Activated CD8-positive, alpha-beta T cell treated with anti-CD3 and anti-CD28 coated beads for 36 hours (primary cell): Measurements from ENCODE around the gene NOX1. TPM values are rescaled to one million over a fixed set of nuclear protein-coding genes. Genes with fewer than 3 reads are reported as not detected.
A peak's percentile ranks its signal among the peaks of the same experiment; 100 is the strongest.

Experiments used
- ATAC-seq: fragments of 200-7000 bp; cut with Tn5 transposase; one replicate; pipeline ENCODE4 v1.10.0; 2021; ENCODE audit warnings: mild to moderate bottlenecking, moderate library complexity
- CTCF ChIA-PET: fragments of 350-600 bp; sonication (Branson Sonifier 250); formaldehyde crosslinking; loops from one replicate; lab custom pipeline; 2021; ENCODE audit warnings: antibody characterized with exemption; lab: Charles Lee
- POLR2A ChIA-PET: fragments of 350-600 bp; sonication (Branson Sonifier 250); formaldehyde crosslinking; loops from one replicate; lab custom pipeline; 2021; ENCODE audit warnings: antibody characterized with exemption; lab: Charles Lee
- DNase-seq: peaks from one replicate; pipeline ENCODE4 v3.0.0-alpha.2; 2020
- H3K27ac Mint-ChIP-seq: one replicate; pipeline ENCODE4 v1.8.0; 2021; ENCODE audit warnings: mild to moderate bottlenecking, mixed read lengths
- H3K27me3 Mint-ChIP-seq: one replicate; pipeline ENCODE4 v1.8.0; 2021; ENCODE audit warnings: mixed read lengths
- H3K36me3 Mint-ChIP-seq: one replicate; pipeline ENCODE4 v1.8.0; 2021; ENCODE audit warnings: low read depth, mixed read lengths
- H3K4me1 Mint-ChIP-seq: one replicate; pipeline ENCODE4 v1.8.0; 2021; ENCODE audit warnings: low read depth, mixed read lengths
- H3K4me3 Mint-ChIP-seq: one replicate; pipeline ENCODE4 v1.8.0; 2021; ENCODE audit warnings: mild to moderate bottlenecking, moderate library complexity, mixed read lengths
- H3K9me3 Mint-ChIP-seq: one replicate; pipeline ENCODE4 v1.8.0; 2021; ENCODE audit warnings: mixed read lengths
- intact Hi-C: fragments of 100-400 bp; cut with micrococcal nuclease; formaldehyde crosslinking; loops from one replicate; pipeline ENCODE4 v1.10.0; 2022
- total RNA-seq, 2 experiments: library from RNA; stranded (reverse); gene quantifications; one replicate each; pipeline ENCODE4 v1.2.3, GENCODE V29; 2021
- TF ChIP-seq, protein P1 (sequence below): fragments of 200-600 bp; IDR thresholded peaks from one replicate; pipeline ENCODE4 v1.8.0; 2022; ENCODE audit warnings: antibody characterized with exemption, mild to moderate bottlenecking

Gene NOX1
- total RNA-seq, 2 experiments from 2014 or later, result not detected

DNA sequence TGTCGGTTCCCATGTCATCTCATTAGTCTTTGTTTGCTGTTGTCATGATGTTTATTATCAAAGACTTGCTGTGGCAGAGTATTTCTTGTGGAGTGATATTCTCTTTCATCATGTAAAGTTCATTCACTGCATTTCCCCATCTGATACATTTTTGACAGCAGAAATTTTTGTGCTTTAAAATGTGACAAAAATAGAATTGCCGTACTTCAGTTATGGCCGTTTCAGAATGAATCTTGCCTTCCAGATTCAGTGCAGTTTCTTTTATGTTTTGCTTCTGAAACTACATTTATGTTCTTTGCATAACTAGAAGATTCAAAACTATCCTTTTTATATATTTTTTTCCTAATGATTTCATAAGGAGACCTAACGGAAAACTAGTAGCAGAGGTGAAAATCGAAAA, 44.0 kb downstream of the NOX1 start:
- H3K27ac Mint-ChIP-seq, result peak overlapping the region; percentile 97
- DNase-seq (no peak), ATAC-seq (peak; percentile 7)
- CTCF ChIA-PET, result no interaction called here
- no peaks in the 10 kb centered on the region for H3K27me3 Mint-ChIP-seq
- peak overlapping the region; percentile 62 for H3K4me3 Mint-ChIP-seq
- no peaks in the 10 kb centered on the region for H3K9me3 Mint-ChIP-seq
- peaks cover 50% of the 10 kb centered on the region for H3K36me3 Mint-ChIP-seq
- TF ChIP-seq, protein P1, sequence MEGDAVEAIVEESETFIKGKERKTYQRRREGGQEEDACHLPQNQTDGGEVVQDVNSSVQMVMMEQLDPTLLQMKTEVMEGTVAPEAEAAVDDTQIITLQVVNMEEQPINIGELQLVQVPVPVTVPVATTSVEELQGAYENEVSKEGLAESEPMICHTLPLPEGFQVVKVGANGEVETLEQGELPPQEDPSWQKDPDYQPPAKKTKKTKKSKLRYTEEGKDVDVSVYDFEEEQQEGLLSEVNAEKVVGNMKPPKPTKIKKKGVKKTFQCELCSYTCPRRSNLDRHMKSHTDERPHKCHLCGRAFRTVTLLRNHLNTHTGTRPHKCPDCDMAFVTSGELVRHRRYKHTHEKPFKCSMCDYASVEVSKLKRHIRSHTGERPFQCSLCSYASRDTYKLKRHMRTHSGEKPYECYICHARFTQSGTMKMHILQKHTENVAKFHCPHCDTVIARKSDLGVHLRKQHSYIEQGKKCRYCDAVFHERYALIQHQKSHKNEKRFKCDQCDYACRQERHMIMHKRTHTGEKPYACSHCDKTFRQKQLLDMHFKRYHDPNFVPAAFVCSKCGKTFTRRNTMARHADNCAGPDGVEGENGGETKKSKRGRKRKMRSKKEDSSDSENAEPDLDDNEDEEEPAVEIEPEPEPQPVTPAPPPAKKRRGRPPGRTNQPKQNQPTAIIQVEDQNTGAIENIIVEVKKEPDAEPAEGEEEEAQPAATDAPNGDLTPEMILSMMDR, result no peak
- peaks cover 29% of the 10 kb centered on the region for H3K4me1 Mint-ChIP-seq
- intact Hi-C loops, result no loop called here
- POLR2A ChIA-PET, result interaction anchor here (1.8 kb wide), 1 partner anchor 10 kb away, joined by 6 read pairs; the partner anchor contains the start of gene CSTF2

DNA sequence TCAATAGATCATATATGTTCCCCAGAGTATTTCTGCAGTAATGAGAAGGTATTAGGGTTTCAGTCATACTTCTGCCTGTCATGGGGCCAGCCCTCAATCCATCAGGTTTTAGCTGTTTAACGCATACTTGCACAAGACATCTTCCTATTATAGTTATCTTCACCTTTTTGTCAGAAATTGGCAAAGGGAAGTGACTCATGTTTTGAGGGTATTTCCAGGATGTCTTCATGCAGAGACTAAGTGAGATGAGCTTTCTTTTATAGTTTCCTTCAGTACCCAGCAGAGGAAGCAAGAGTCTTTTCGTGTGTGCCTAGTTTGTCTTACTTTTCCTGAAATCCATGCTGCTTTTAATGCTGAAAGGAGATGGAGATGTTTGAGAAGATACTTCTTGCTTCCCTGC, 44.4 kb downstream of the NOX1 start:
- ChIA-PET POLR2A (interaction anchor here (1.8 kb wide), 1 partner anchor 9 kb away, joined by 6 read pairs; the partner anchor contains the start of gene CSTF2), CTCF (no interaction called here)
- H3K9me3 Mint-ChIP-seq, result no peaks in the 10 kb centered on the region
- ATAC-seq (peak; percentile 90), DNase-seq (peak; percentile 27)
- peaks cover 50% of the 10 kb centered on the region for H3K36me3 Mint-ChIP-seq
- H3K4me3 Mint-ChIP-seq, result peak overlapping the region; percentile 62
- H3K27ac Mint-ChIP-seq, result peak overlapping the region; percentile 97
- TF ChIP-seq, protein P1, result no peak
- H3K4me1 Mint-ChIP-seq, result peaks cover 29% of the 10 kb centered on the region
- intact Hi-C loops, result no loop called here
- H3K27me3 Mint-ChIP-seq, result no peaks in the 10 kb centered on the region

DNA sequence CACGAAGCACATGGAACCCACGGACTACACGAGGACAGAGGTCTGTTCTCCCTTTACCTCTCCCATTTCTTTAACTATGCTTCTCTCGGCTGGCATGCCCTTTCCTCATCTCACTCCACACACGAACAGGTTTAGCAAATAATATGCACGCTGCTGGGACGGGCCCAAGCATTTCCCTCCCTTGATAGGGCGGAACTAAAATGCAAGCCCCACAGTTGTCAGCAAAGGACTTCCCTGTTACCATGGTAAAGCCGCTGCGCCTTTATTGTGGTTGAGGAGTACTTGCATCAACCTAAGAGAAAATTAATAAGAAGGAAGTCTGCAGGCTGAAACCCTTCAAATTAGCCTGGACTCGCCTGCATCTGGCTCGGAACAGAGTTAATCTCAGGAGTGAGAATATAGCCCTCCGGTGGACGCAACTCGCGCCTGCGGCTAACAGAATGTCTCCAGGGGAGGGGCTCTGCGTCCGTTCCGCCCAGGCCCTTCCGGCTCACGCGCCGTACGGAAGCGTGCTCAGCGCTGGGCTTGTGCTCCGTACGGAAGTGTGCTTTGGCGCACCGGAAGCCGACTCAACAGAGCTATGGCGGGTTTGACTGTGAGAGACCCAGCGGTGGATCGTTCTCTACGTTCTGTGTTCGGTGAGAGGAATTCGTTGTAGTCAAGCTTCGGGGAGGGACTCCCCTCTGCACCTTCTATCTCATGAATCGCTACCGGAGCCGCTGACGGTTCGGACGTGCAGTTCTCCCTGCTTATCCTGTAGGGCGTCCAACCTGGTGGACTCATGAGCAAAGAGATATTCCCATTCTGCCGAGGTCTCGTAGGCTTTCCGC, 54.1 kb downstream of the NOX1 start, which contains the start of gene CSTF2:
TSS of gene CSTF2 (plus strand) at position 555 of the 830 bp plus-strand sequence. CDS start at position 581, 26 bp downstream.
- peak; percentile 84 for DNase-seq
- Mint-ChIP-seq H3K27me3 (peaks cover 6% of the 10 kb centered on the region), H3K4me3 (peak within 1 kb of the TSS; percentile 89), H3K4me1 (peaks cover 7% of the 10 kb centered on the region), H3K9me3 (no peaks in the 10 kb centered on the region), H3K27ac (peak within 1 kb of the TSS; percentile 99), H3K36me3 (peaks cover 25% of the 10 kb centered on the region)
- CTCF ChIA-PET, result no interaction called here
- POLR2A ChIA-PET, result interaction anchor here (0.6 to 1.3 kb wide), 3 partner anchors 9 to 92 kb away, joined by 4 to 6 read pairs (median 5); no protein-coding TSS in a partner anchor
- ATAC-seq, result peak; percentile 98
- TF ChIP-seq, protein P1, result no peak
- intact Hi-C loops, result no loop called here

DNA sequence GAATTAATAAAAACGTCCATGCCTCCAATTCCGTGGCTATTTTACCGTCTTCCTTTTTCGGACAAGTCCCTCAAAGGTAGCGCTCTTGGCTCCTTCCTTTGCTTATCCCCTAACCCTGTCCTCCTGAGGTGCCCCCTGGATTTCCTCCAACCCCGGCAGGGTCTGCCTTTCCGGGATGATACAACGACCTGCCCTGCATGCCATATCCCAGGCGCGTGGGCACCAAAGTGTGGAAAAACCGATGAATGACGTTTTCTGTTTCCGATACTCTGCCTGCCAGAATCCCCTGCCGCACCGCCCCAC, 54.7 kb downstream of the NOX1 start:
- DNase-seq, result no peak
- H3K36me3 Mint-ChIP-seq, result peaks cover 23% of the 10 kb centered on the region
- no peak for ATAC-seq
- peak overlapping the region; percentile 99 for H3K27ac Mint-ChIP-seq
- no peaks in the 10 kb centered on the region for H3K9me3 Mint-ChIP-seq
- CTCF ChIA-PET, result no interaction called here
- POLR2A ChIA-PET, result no interaction called here
- peaks cover 7% of the 10 kb centered on the region for H3K4me1 Mint-ChIP-seq
- TF ChIP-seq, protein P1, result no peak
- H3K27me3 Mint-ChIP-seq, result peaks cover 6% of the 10 kb centered on the region
- intact Hi-C loops, result no loop called here
- H3K4me3 Mint-ChIP-seq, result peak overlapping the region; percentile 89

DNA sequence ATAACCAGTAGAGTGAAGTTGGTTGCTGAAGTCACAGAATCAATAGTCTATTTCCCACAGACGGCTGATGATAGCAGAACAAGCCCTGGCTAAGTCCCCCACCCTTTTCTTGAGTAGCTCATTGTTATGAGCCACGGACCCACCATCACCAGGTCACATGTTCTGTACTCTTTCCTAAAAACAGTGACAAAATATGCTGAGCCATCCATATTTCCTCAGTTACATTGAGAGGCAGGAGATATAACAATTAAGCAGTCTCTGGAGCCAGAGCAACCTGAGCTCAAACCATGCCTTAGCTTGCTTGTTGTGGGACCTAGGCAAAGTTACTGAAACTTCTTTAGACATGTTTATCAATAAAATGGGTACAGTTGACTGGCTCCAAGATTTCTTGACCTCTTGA, 56.8 kb downstream of the NOX1 start:
- peaks cover 7% of the 10 kb centered on the region for H3K36me3 Mint-ChIP-seq
- no peak overlapping the region for H3K27ac Mint-ChIP-seq
- POLR2A ChIA-PET, result no interaction called here
- intact Hi-C loops, result no loop called here
- H3K4me3 Mint-ChIP-seq, result no peak overlapping the region
- CTCF ChIA-PET, result interaction anchor here (1.8 kb wide), 1 partner anchor 49 kb away, joined by 5 read pairs; no protein-coding TSS in a partner anchor
- no peak for ATAC-seq
- H3K4me1 Mint-ChIP-seq, result peaks cover 7% of the 10 kb centered on the region
- TF ChIP-seq, protein P1, result no peak
- no peaks in the 10 kb centered on the region for H3K9me3 Mint-ChIP-seq
- DNase-seq, result no peak
- H3K27me3 Mint-ChIP-seq, result peaks cover 12% of the 10 kb centered on the region
